T1000 (cell line): ENCODE results near the gene PKNOX2.

Experiments
- DNase-seq: peaks from one replicate; lab custom pipeline; 2025; ENCODE audit warnings: mixed read lengths; lab: John Stamatoyannopoulos, UW

PKNOX2 gene

GRCh38 chr11:125443767-125444311 lies 279.3 kb downstream of the PKNOX2 start:
- no peak for DNase-seq

- no peak for DNase-seq
These were observed 281.2 kb downstream of the PKNOX2 start for GRCh38 chr11:125445731-125446130.

GRCh38 chr11:125446279-125446678 lies 281.7 kb downstream of the PKNOX2 start:
- no peak for DNase-seq

GRCh38 chr11:125447721-125448120 lies 283.2 kb downstream of the PKNOX2 start:
- no peak for DNase-seq

- DNase-seq: no peak
These were observed 283.6 kb downstream of the PKNOX2 start for GRCh38 chr11:125448136-125448535.

DNA sequence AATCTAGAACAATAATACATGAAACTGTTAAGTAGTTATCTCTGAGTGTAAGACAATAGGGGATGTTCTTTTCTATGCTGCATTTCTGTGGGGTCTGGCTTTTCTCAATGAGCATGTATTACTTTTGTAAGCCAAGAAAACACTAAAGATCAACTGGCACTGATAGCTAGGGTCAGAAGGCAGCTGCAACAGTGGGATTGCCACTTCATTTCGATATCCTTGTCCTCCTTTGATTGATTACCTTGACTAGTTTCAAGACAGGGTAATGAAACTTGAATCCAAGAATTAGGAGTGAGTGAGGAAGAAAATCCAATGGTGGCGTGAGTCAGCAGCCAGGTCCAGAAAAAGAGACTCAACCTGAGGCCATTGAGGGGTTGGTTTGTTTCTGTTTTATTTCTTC lies 285.0 kb downstream of the PKNOX2 start:
- DNase-seq: no peak

DNA sequence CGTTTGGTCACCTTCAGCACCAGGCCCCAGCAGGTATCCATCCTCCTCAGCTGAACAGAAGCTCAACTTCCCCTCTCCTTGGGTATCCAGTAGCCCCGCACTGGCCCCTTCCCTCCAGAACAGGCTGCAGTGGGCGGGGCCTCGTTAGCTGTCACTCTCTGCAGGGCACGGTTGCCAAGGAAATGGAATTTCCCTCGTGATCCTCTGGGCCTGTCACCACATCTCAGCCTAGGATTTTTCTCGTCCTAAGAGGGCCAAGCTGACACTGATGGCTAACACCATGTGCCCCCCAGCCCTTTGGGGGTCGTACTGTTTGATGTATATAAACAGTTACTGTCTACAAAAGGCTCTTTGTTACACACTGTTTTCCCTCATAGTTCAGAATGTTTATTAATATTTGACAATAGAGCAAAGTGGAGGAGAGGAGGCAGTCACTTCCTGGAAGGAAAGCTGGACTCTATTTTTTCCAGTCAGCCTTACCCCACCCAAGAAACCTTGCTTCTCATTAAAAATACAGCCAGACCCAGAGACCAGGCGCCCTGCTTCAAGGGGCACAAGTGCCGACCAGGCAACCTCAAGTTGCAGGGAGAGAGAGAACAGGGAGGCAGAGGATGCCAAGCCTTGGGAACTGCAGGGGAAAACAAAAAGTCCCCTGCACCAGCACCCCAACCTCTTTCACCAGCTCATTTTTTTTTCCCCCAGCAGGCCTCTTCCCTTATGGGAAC lies 287.0 kb downstream of the PKNOX2 start:
- DNase-seq: no peak

DNA sequence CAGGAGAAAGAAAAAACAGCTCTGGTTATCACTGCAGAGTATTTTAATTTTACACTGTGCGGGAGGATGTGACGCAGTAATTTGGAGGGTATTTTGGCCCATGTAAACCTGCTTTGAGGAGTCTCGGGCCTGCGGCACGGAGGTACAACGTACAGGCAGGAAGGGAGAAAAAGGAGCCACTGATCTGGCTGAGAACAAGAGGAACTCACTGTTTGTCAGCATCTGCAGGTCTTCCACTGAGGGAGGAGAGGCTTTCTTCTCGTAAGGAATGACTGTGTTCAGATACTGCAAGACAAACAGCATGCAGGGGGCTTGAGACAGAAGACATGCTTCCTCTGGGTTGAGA lies 287.5 kb downstream of the PKNOX2 start:
- DNase-seq: no peak

DNA sequence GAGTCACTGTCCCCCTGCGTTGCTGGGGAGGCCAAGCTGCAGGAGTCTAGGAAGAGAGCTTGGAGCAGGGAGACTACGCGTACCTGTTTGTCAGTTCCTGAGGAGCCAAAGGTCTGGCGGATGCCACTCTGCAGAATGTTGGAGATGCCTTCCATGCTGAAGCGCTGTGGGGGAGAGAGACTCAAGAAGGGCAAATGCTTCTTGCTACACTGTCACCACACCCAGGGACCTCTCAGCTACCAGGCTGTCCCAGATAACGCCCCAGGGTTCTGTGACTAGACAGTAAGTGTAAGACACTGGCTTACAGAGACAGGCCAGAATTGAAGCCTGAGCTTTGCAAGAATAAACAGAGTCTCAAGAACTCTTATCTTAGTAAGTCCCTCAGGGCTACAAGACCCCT lies 289.5 kb downstream of the PKNOX2 start:
- DNase-seq: no peak

DNA sequence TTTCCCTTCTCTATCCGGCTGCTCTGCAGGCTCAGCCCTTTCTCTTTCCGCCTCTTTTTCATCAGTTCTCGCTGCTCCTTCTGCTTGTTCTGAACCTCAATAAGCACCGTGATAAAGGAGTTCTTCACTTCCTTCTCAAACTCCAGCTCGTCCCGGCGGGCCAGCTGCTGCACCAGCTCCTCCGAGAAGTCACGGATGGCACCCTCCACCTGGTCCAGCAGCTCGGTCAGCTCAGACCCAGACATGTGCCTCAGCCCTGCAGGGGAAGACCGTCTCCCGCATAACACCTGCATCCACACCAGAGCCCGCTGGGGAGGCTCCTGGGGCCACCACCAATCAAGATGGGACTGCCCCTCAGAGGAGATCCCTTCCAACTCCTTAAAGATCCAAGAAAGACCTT lies 291.3 kb downstream of the PKNOX2 start:
- DNase-seq: no peak

- DNase-seq: no peak
These were observed 293.3 kb downstream of the PKNOX2 start for GRCh38 chr11:125457814-125458343.

DNA sequence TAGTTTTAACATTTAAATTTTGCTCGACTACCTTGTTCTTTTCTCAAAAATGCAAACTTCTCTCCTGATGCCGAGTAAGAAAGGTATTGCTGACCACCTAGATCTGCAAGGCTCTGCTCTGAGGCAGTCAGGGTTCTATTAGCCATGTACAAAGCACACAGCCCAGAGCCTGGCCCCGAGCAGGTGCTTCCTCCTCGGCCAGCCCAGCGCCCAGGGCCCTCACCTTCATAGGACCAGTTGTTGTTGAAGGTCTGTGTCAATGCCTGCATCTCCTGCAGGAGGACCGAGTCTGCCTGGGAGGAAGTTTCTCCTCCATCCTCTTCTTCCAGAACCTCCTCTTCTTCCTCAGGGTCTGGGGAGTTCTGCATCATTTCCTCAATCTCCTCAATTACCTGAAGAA lies 295.7 kb downstream of the PKNOX2 start:
- DNase-seq: no peak

DNA sequence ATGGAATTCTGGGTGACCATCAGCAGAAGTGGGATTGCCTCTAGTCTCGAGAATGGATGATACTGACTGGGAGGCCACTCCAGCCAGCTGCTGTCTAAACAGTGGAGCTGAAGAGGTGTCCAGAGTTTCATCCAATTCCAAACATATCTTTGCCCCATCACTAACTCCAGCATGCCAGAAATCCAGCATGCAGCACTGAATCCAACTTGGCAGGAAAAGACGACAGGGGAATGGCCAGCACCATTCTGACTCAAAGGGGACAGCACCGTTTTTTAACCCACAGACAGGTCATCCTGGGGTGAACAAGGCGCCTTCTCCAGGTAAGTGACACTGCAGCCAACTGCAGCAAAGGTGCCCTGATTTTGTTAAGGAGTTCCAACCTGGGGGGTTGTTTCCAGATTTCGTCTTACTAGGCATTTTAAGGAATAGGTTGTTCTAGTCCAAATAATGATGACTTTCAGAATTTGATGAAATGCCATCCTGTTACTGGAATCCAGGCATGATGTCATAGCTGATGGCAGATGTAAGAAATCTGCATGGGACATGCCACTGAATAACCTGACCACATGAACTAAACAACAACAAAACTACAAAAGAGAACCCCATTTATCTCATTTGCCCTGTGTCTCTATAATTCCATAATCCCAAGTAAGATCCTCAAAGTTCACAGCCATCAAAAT lies 299.2 kb downstream of the PKNOX2 start:
- no peak for DNase-seq

GRCh38 chr11:125464270-125464662 lies 299.7 kb downstream of the PKNOX2 start:
- no peak for DNase-seq

GRCh38 chr11:125464666-125465065 lies 300.1 kb downstream of the PKNOX2 start:
- DNase-seq: no peak

DNA sequence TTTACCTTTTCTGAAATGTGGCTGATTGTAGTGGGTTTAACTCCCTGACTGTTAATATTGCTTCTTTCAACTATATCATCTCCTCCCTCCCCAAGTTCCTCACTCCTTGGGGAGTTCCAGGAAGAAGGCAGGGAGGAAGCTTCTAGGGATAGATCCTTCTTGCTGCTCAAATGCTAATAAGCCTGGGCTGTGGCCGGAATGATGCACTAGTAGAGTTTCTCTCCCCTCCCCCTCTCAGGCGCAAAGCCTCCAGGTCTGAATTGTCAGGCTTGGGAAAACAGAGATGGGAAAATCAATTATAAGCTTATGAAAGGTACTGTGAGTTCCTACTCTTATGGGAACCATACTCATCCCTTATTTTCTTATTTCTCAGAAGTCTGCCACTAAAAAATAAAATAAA lies 300.7 kb downstream of the PKNOX2 start:
- no peak for DNase-seq

GRCh38 chr11:125465701-125466100 lies 301.1 kb downstream of the PKNOX2 start:
- DNase-seq: no peak

DNA sequence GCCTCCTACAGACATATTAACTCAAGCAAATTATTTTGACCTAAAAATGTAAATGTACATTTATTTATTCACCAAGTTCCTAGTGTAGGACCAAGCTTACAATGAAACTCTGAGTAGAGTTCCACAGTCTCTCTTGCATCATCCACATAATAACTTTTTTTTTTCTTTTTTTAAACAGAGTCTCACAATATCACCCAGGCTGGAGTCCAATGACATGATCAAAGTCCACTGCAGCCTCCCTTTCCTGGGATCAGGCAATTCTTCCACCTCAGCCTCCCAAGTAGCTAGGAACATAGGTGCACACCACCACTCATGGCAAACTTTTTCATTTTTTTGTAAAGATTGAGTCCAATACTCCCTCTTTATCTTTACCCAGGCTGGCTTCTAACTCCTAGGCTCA lies 303.5 kb downstream of the PKNOX2 start:
- DNase-seq: no peak

DNA sequence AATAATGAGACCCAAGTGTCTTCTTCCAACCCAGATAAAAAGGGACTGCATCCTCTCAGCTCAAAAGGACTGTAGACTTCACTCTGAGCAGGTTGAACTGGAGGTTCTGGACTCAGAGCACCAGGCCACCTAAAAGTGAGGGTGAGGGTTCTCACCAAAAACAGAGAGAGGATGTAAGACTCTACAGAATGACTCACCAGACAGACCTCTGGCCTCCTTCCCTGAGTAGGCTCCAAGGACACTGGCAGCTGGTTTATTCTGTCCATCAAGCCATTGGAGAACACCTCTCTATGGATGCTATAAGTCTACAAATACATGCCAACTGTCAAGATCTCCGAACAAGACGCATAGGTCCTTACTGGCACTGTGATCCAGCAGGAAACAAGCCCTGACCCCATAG lies 304.3 kb downstream of the PKNOX2 start:
- DNase-seq: no peak

- DNase-seq: no peak
These were observed 305.8 kb downstream of the PKNOX2 start for GRCh38 chr11:125470355-125470754.

DNA sequence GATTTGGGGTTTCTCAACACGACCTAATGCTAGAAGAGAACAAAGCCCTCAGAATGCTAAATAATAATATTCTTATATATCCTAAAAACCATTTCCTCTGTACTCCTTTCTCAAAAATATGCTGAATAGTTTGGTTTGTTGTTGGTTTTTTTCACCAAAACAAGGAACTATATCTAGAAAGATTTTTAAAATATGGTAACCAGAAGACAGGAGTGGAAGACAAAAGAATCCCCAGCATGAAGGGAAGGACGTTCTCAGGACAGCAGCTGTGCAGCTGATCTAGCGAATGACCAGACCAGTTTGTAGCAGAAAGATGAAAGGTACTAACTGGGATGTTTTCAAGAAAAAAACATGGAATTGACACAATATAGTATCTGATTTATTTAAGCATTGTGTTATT lies 312.2 kb downstream of the PKNOX2 start:
- DNase-seq: no peak

- DNase-seq: no peak
These were observed 314.6 kb downstream of the PKNOX2 start for GRCh38 chr11:125479137-125479536.

GRCh38 chr11:125481531-125481930 lies 317.0 kb downstream of the PKNOX2 start:
- DNase-seq: no peak
